Activated naive CD4-positive, alpha-beta T cell treated with anti-CD3 and anti-CD28 coated beads, Interleukin-2, amount 10 ng/mL, durations not matched to agents 7 days and 5 days (primary cell): ENCODE results near the gene RPL13A.

Experiments
- CTCF ChIA-PET: fragments of 350-600 bp; sonication (Branson Sonifier 250); formaldehyde crosslinking; loops from one replicate; lab custom pipeline; 2021; ENCODE audit warnings: antibody characterized with exemption; lab: Charles Lee
- DNase-seq: peaks from one replicate; pipeline ENCODE4 v3.0.0-alpha.2; 2020
- H3K27ac Mint-ChIP-seq: one replicate; pipeline ENCODE4 v1.8.0; 2021; ENCODE audit warnings: mild to moderate bottlenecking, moderate library complexity, mixed read lengths
- H3K27me3 Mint-ChIP-seq: one replicate; pipeline ENCODE4 v1.8.0; 2021; ENCODE audit warnings: mild to moderate bottlenecking, mixed read lengths
- H3K36me3 Mint-ChIP-seq: one replicate; pipeline ENCODE4 v1.8.0; 2021; ENCODE audit warnings: mixed read lengths
- H3K4me1 Mint-ChIP-seq: one replicate; pipeline ENCODE4 v1.8.0; 2021; ENCODE audit warnings: mixed read lengths
- H3K4me3 Mint-ChIP-seq: one replicate; pipeline ENCODE4 v1.8.0; 2021; ENCODE audit warnings: mild to moderate bottlenecking, moderate library complexity, mixed read lengths
- H3K9me3 Mint-ChIP-seq: one replicate; pipeline ENCODE4 v1.8.0; 2021; ENCODE audit warnings: mixed read lengths

The RPL13A gene

GRCh38 chr19:49538643-49539042 lies 51.2 kb downstream of the RPL13A start:
- Mint-ChIP-seq H3K9me3 (no peaks in the 10 kb centered on the region), H3K4me1 (peaks cover 28% of the 10 kb centered on the region), H3K27ac (no peak overlapping the region), H3K36me3 (peaks cover 1% of the 10 kb centered on the region), H3K27me3 (peaks cover 10% of the 10 kb centered on the region), H3K4me3 (no peak overlapping the region)
- DNase-seq, result no peak
- CTCF ChIA-PET, result no interaction called here

GRCh38 chr19:49539192-49539952 lies 52.0 kb downstream of the RPL13A start:
- Mint-ChIP-seq H3K9me3 (no peaks in the 10 kb centered on the region), H3K36me3 (peaks cover 1% of the 10 kb centered on the region), H3K4me3 (no peak overlapping the region), H3K27me3 (peaks cover 10% of the 10 kb centered on the region), H3K4me1 (peaks cover 32% of the 10 kb centered on the region), H3K27ac (peak overlapping the region; percentile 19)
- no peak for DNase-seq
- CTCF ChIA-PET, result no interaction called here
